ENCODE data around the gene DENND1A.
A peak's percentile ranks its signal among the peaks of the same experiment; 100 is the strongest.

Gene DENND1A

DNA sequence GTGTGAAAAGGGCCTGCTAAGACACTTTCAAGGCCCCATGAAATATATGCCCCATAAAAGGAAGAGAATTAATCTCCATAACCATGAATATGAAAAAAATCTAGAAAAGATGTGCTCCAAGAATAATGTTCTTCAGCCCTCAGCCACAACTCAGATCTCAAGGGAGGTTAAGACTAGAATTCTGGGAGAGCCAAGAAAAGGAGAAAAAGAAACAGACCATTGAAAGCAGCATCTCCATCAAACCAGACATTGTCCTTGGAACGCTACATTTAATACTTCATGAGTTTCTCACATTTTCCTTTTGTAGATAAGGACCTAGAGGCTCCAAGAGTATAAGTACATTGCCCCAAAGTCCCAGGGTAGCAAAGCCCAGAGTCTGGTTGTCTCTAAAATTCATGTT, 270.6 kb downstream of the DENND1A start:
- H3K4me3 ChIP-seq (ENCODE audit: low read depth, low read length), result no peak overlapping the region
- in situ Hi-C loops (cut with HindIII; ENCODE audit: low sequenced_read_pairs), result no loop called here
- TF ChIP-seq, protein P1, sequence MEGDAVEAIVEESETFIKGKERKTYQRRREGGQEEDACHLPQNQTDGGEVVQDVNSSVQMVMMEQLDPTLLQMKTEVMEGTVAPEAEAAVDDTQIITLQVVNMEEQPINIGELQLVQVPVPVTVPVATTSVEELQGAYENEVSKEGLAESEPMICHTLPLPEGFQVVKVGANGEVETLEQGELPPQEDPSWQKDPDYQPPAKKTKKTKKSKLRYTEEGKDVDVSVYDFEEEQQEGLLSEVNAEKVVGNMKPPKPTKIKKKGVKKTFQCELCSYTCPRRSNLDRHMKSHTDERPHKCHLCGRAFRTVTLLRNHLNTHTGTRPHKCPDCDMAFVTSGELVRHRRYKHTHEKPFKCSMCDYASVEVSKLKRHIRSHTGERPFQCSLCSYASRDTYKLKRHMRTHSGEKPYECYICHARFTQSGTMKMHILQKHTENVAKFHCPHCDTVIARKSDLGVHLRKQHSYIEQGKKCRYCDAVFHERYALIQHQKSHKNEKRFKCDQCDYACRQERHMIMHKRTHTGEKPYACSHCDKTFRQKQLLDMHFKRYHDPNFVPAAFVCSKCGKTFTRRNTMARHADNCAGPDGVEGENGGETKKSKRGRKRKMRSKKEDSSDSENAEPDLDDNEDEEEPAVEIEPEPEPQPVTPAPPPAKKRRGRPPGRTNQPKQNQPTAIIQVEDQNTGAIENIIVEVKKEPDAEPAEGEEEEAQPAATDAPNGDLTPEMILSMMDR (IDR thresholded peaks at IDR 0.05; ENCODE audit: low read depth, low read length, missing control alignments), result no peak
- DNase-seq (ENCODE audit: low read depth), result no peak

- no peak for DNase-seq (ENCODE audit: low read depth)
- H3K4me3 ChIP-seq (ENCODE audit: low read depth, low read length), result no peak overlapping the region
- TF ChIP-seq, protein P1 (IDR thresholded peaks at IDR 0.05; ENCODE audit: low read depth, low read length, missing control alignments), result no peak
- in situ Hi-C loops (cut with HindIII; ENCODE audit: low sequenced_read_pairs), result no loop called here
Observed at GRCh38 chr9:123658792-123659191, 271.1 kb downstream of the DENND1A start.

GRCh38 chr9:123657941-123658340, 272.0 kb downstream of the DENND1A start:
- in situ Hi-C loops (cut with HindIII; ENCODE audit: low sequenced_read_pairs), result no loop called here
- TF ChIP-seq, protein P1 (IDR thresholded peaks at IDR 0.05; ENCODE audit: low read depth, low read length, missing control alignments), result no peak
- no peak for DNase-seq (ENCODE audit: low read depth)
- H3K4me3 ChIP-seq (ENCODE audit: low read depth, low read length), result no peak overlapping the region

DNA sequence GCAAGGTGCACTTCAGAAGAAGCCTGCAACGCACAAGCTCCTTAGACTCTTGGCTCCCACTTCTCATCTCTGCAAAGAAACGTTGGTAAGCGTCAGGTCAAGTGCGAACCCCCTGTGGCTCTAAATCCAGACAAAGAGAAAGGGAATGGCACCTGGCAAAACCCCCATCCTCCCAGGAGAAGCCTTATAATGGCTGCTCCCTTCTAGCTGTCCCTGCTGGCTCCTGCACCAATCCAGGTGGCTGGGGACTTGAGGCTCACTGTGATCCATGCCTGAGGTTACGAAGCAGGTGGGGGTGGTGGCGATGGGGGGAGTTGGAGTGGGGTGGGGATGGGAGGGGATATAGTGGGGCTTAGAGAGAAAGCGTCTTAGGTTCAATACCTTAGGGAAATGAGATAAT, 272.8 kb downstream of the DENND1A start:
- in situ Hi-C loops (cut with HindIII; ENCODE audit: low sequenced_read_pairs), result no loop called here
- H3K4me3 ChIP-seq (ENCODE audit: low read depth, low read length), result no peak overlapping the region
- TF ChIP-seq, protein P1 (IDR thresholded peaks at IDR 0.05; ENCODE audit: low read depth, low read length, missing control alignments), result no peak
- no peak for DNase-seq (ENCODE audit: low read depth)

DNA sequence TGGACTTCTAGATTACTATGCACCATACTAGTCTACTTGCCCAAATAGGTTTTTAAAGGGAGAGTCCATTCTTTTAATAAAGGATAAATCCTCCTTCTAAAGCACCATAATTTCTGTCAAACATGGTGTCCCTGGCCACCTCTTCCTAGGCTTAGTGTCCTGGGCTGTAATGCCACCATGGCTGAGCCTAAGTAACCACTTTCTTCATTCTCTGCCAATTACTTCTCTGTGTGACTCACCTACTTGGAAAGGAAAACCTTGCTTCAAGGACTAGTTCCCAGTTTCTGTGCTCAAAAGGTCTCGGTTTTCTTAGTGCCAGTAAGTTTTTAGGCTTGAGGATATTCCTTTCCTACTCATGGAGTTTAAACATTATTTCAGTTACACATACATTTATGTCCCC, 273.4 kb downstream of the DENND1A start:
- TF ChIP-seq, protein P1 (IDR thresholded peaks at IDR 0.05; ENCODE audit: low read depth, low read length, missing control alignments), result no peak
- H3K4me3 ChIP-seq (ENCODE audit: low read depth, low read length), result no peak overlapping the region
- DNase-seq (ENCODE audit: low read depth), result peak; percentile 31
- in situ Hi-C loops (cut with HindIII; ENCODE audit: low sequenced_read_pairs), result no loop called here

DNA sequence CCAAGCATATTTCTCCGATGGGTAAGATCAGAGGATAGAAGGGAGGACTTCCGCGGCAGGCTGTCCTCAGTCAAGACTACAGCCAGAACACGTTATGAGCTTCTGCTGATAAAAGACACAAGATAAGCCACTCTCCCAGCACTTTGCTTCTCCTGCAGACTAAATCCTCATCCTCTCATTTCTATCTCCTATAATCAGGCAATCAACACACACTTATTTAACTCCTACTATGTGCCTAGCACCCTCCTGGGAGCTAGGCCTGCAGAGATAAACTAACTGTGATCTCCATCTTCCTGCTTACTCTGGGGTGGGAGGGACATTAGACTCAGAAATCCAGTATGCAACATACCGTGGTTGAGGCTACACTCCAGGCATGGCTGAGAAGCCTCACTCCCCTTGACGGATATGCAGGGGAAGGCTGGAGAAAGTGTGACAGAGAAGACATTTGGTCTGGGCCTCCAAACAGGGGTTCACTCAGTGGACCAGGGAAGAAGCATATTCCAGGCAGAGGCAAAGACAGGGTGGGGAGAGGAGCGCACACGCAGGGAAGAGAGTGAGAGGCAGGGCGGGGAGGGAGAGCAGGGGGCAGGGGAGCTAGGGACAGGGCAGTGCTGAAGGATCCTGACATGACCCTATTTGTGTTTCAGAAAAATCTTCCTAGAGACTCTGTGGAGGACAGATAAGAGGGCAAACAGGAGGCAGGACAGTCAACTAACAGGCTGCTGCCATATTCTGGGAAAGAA, 274.1 kb downstream of the DENND1A start:
- TF ChIP-seq, protein P1 (IDR thresholded peaks at IDR 0.05; ENCODE audit: low read depth, low read length, missing control alignments), result no peak
- no peak overlapping the region for H3K4me3 ChIP-seq (ENCODE audit: low read depth, low read length)
- DNase-seq (ENCODE audit: low read depth), result no peak
- in situ Hi-C loops (cut with HindIII; ENCODE audit: low sequenced_read_pairs), result no loop called here
